ENCODE measurements around the gene CHD5. TPM values are rescaled to one million over a fixed set of nuclear protein-coding genes. Genes with fewer than 3 reads are reported as not detected.

CHD5 gene
- total RNA-seq, 1 experiment from 2014 or later = 6.1 TPM

- no TSS peak for BruUV-seq (replicated peaks)
- H3K36me3 ChIP-seq (ENCODE audit: control insufficient read depth in 1 of 2, insufficient read depth in 2 of 2, low read length in 2 of 2) = no peaks in the 10 kb centered on the region
- no peaks in the 10 kb centered on the region for H3K79me2 ChIP-seq (ENCODE audit: insufficient read depth, low read length)
- no peaks in the 10 kb centered on the region for H3K27me3 ChIP-seq (ENCODE audit: insufficient read depth, low read length)
- no peaks in the 10 kb centered on the region for H4K20me1 ChIP-seq (ENCODE audit: insufficient read depth)
- ATAC-seq = no peak
- H3K9ac ChIP-seq (ENCODE audit: low read length) = no peak overlapping the region
- H2AFZ ChIP-seq (ENCODE audit: low read depth, low read length, poor library complexity, severe bottlenecking) = no peak overlapping the region
- no peaks in the 10 kb centered on the region for H3K9me2 ChIP-seq (ENCODE audit: insufficient read depth)
- ChIA-PET CTCF (no interaction called here), RAD21 (ENCODE audit: low non-redundant PET in 1 of 2, low total read pairs in 2 of 2, uncharacterized antibody in 2 of 2, unreplicated experiment in 2 of 2) (no interaction called here), POLR2A (no interaction called here)
- H3K9me3 ChIP-seq (ENCODE audit: control insufficient read depth in 1 of 2, insufficient read depth in 1 of 2, low read depth in 1 of 2, low read length in 2 of 2) = no peaks in the 10 kb centered on the region
- H3K4me2 ChIP-seq (ENCODE audit: low read length) = no peak overlapping the region
- no peak for DNase-seq (ENCODE audit: low read depth, low spot score)
- intact Hi-C loops (cut with micrococcal nuclease) = no loop called here
- no peak overlapping the region for H3K27ac ChIP-seq (ENCODE audit: low read depth, low read length)
- no peak for TF ChIP-seq EZH2 (IDR thresholded peaks at IDR 0.05)
- no peak for TF ChIP-seq RAD21 (IDR thresholded peaks at IDR 0.05; ENCODE audit: low read depth)
- no peak for TF ChIP-seq TCF7L2 (IDR thresholded peaks at IDR 0.05; ENCODE audit: borderline replicate concordance, extremely low read depth, insufficient read depth, insufficient read length)
- no peak for TF ChIP-seq CTCF (IDR thresholded peaks at IDR 0.05 in 2 of 3, conservative IDR thresholded peaks at IDR 0.05 in 1 of 3; ENCODE audit: borderline replicate concordance in 1 of 3, insufficient read depth in 1 of 3, low read depth in 2 of 3, low read length in 2 of 3)
- no peak for TF ChIP-seq YY1 (IDR thresholded peaks at IDR 0.05; ENCODE audit: extremely low read depth, insufficient replicate concordance, low read depth, low read length)
- TF ChIP-seq EGR1 (IDR thresholded peaks at IDR 0.05; ENCODE audit: low read depth) = no peak
- TF ChIP-seq, protein P1, sequence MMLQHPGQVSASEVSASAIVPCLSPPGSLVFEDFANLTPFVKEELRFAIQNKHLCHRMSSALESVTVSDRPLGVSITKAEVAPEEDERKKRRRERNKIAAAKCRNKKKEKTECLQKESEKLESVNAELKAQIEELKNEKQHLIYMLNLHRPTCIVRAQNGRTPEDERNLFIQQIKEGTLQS (IDR thresholded peaks at IDR 0.05) = no peak
- no peak overlapping the region for H3K4me3 ChIP-seq (replicated peaks in 1 of 2; ENCODE audit: low read depth in 1 of 2, low read length in 2 of 2)
- no peaks in the 10 kb centered on the region for H3K4me1 ChIP-seq (ENCODE audit: control insufficient read depth in 1 of 2, insufficient read depth in 2 of 2, low read length in 2 of 2)
Observed at GRCh38 chr1:6094801-6095505, 85.2 kb downstream of the CHD5 start.
